Panc1 (cell line): ENCODE results near the gene RSPO4. TPM values are rescaled to one million over a fixed set of nuclear protein-coding genes. Genes with fewer than 3 reads are reported as not detected.

Experiments
- ATAC-seq: fragments of 200-7000 bp; cut with Tn5 transposase; 2 replicates; pipeline ENCODE4 v1.9.1; 2020; ENCODE audit warnings: mild to moderate bottlenecking, moderate library complexity
- BruUV-seq: library from RNA; stranded (reverse); fragments of 400-500 nt; replicated peaks from 2 replicates; lab custom pipeline; 2021; lab: Mats Ljungman, UMichigan
- CTCF ChIA-PET: fragments of 300-600 bp; sonication (Branson Sonifier 250); formaldehyde crosslinking; loops from one replicate; lab custom pipeline; 2022; ENCODE audit warnings: antibody characterized with exemption; lab: Charles Lee
- POLR2A ChIA-PET: fragments of 300-600 bp; sonication (Branson Sonifier 250); formaldehyde crosslinking; loops from one replicate; lab custom pipeline; 2022; ENCODE audit warnings: antibody characterized with exemption; lab: Charles Lee
- DNase-seq: peaks from one replicate; pipeline ENCODE4 v3.0.0-alpha.2; 2010; ENCODE audit warnings: low read depth, low spot score
- H3K27ac ChIP-seq: 2 replicates; pipeline ENCODE4 v1.5.1; 2011; ENCODE audit warnings: mild to moderate bottlenecking, low read length, inconsistent platforms
- H3K27me3 ChIP-seq: fragments of 200-500 bp; sonication (Bioruptor generic); 2 replicates; pipeline ENCODE4 v1.6.0; 2014; ENCODE audit warnings: low read length, inconsistent platforms; ENCODE audit not compliant: control insufficient read depth, insufficient read depth
- H3K36me3 ChIP-seq: fragments of 200-500 bp; sonication (Bioruptor generic); 2 replicates; pipeline ENCODE4 v1.5.1; 2014; ENCODE audit warnings: inconsistent platforms, mild to moderate bottlenecking, low read length, moderate library complexity; ENCODE audit not compliant: control insufficient read depth, insufficient read depth
- H3K4me1 ChIP-seq: 2 replicates; pipeline ENCODE4 v1.5.1; 2011; ENCODE audit warnings: inconsistent platforms, mild to moderate bottlenecking, low read length, moderate library complexity; ENCODE audit not compliant: control insufficient read depth, insufficient read depth
- H3K4me3 ChIP-seq, 2 experiments: 2 replicates each; pipeline ENCODE4 v1.5.1; 2011 to 2012; ENCODE audit warnings: low read depth in 2 of 2, low read length in 2 of 2, mild to moderate bottlenecking in 2 of 2, inconsistent platforms in 1 of 2, moderate library complexity in 1 of 2
- H3K9me3 ChIP-seq: fragments of 200-500 bp; sonication (Bioruptor generic); 2 replicates; pipeline ENCODE4 v1.5.1; 2014; ENCODE audit warnings: low read depth, mild to moderate bottlenecking, inconsistent platforms, low read length, moderate library complexity; ENCODE audit not compliant: control insufficient read depth, insufficient read depth
- POLR2AphosphoS5 ChIP-seq: IDR thresholded peaks from 2 replicates; pipeline ENCODE4 v1.6.1; 2012; ENCODE audit warnings: mild to moderate bottlenecking, low read depth, low read length, moderate library complexity
- SIN3A ChIP-seq: IDR thresholded peaks from 2 replicates; pipeline ENCODE4 v1.6.1; 2012; ENCODE audit warnings: low read depth, mild to moderate bottlenecking, low read length, moderate library complexity, borderline replicate concordance; ENCODE audit not compliant: insufficient read depth
- TCF7L2 ChIP-seq: IDR thresholded peaks from 2 replicates; pipeline ENCODE4 v1.6.1; 2011; ENCODE audit warnings: mild to moderate bottlenecking, low read depth, low read length, inconsistent platforms
- in situ Hi-C: cut with HindIII; loops from 2 replicates; pipeline ENCODE4 v1.10.0; 2016; ENCODE audit warnings: low sequenced_read_pairs, low pct_unique_long_range_greater_than_20kb
- intact Hi-C: fragments of 100-400 bp; cut with micrococcal nuclease; formaldehyde crosslinking; loops from one replicate; pipeline ENCODE4 v1.10.0; 2022; ENCODE audit not compliant: unreplicated experiment
- total RNA-seq: library from RNA; stranded (reverse); gene quantifications from one replicate; pipeline ENCODE4 v1.2.1, GENCODE V29; 2021; ENCODE audit not compliant: unreplicated experiment
- TF ChIP-seq, protein P1 (sequence below): fragments of 450-650 bp; IDR thresholded peaks from 2 replicates; pipeline ENCODE4 v1.5.1; 2017; ENCODE audit warnings: mild to moderate bottlenecking
- TF ChIP-seq, protein P2 (sequence below), 2 experiments: IDR thresholded peaks; 2 replicates each; pipeline ENCODE4 v1.6.1; 2011 to 2012; ENCODE audit warnings: low read depth in 2 of 2, control low read depth in 1 of 2, low read length in 1 of 2, mild to moderate bottlenecking in 1 of 2, moderate library complexity in 1 of 2; ENCODE audit not compliant: insufficient read depth in 1 of 2

The RSPO4 gene
- total RNA-seq, 1 experiment from 2014 or later: 0.54 TPM

GRCh38 chr20:967796-968742, 34.0 kb downstream of the RSPO4 start:
- Histone ChIP-seq H3K4me3 (no peak overlapping the region), H3K27me3 (0 out of 2 replicates have a peak, but pooled peaks cover 2% of the 10 kb centered on the region), H3K36me3 (no peaks in the 10 kb centered on the region), H3K4me1 (no peaks in the 10 kb centered on the region), H3K9me3 (no peaks in the 10 kb centered on the region), H3K27ac (no peak overlapping the region)
- ChIA-PET CTCF (no interaction called here), POLR2A (no interaction called here)
- intact Hi-C loops: no loop called here
- ATAC-seq (0 out of 2 replicates have a peak, but pooled peaks have one; percentile 44), DNase-seq (no peak)
- BruUV-seq: no TSS peak
- in situ Hi-C loops: no loop called here
- TF ChIP-seq, protein P1, sequence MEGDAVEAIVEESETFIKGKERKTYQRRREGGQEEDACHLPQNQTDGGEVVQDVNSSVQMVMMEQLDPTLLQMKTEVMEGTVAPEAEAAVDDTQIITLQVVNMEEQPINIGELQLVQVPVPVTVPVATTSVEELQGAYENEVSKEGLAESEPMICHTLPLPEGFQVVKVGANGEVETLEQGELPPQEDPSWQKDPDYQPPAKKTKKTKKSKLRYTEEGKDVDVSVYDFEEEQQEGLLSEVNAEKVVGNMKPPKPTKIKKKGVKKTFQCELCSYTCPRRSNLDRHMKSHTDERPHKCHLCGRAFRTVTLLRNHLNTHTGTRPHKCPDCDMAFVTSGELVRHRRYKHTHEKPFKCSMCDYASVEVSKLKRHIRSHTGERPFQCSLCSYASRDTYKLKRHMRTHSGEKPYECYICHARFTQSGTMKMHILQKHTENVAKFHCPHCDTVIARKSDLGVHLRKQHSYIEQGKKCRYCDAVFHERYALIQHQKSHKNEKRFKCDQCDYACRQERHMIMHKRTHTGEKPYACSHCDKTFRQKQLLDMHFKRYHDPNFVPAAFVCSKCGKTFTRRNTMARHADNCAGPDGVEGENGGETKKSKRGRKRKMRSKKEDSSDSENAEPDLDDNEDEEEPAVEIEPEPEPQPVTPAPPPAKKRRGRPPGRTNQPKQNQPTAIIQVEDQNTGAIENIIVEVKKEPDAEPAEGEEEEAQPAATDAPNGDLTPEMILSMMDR: no peak
- TF ChIP-seq POLR2AphosphoS5 (no peak), TCF7L2 (no peak), SIN3A (no peak)
- TF ChIP-seq, protein P2, sequence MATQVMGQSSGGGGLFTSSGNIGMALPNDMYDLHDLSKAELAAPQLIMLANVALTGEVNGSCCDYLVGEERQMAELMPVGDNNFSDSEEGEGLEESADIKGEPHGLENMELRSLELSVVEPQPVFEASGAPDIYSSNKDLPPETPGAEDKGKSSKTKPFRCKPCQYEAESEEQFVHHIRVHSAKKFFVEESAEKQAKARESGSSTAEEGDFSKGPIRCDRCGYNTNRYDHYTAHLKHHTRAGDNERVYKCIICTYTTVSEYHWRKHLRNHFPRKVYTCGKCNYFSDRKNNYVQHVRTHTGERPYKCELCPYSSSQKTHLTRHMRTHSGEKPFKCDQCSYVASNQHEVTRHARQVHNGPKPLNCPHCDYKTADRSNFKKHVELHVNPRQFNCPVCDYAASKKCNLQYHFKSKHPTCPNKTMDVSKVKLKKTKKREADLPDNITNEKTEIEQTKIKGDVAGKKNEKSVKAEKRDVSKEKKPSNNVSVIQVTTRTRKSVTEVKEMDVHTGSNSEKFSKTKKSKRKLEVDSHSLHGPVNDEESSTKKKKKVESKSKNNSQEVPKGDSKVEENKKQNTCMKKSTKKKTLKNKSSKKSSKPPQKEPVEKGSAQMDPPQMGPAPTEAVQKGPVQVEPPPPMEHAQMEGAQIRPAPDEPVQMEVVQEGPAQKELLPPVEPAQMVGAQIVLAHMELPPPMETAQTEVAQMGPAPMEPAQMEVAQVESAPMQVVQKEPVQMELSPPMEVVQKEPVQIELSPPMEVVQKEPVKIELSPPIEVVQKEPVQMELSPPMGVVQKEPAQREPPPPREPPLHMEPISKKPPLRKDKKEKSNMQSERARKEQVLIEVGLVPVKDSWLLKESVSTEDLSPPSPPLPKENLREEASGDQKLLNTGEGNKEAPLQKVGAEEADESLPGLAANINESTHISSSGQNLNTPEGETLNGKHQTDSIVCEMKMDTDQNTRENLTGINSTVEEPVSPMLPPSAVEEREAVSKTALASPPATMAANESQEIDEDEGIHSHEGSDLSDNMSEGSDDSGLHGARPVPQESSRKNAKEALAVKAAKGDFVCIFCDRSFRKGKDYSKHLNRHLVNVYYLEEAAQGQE (IDR thresholded peaks at IDR 0.05; ENCODE audit: insufficient read depth in 1 of 2, low read depth in 2 of 2, low read length in 1 of 2): no peak

DNA sequence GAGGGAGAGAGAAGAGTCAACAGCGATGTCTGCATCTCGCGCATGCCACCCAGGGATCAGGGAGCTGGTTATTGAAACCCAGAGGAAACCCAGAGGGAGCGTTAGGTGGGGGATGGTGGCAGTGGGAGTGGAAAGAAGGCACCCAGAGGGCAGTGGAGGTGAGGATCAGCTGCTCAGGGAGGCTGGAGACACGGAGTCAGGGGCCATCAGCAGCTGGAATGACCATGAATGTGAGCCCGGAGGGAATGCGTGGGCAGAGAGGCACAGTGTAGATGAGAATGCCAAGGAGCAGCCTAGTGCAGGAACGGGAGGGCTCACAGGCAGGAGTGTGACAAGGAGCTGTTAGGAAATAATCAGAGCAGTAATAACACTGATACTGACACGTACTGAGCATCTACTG, 36.2 kb downstream of the RSPO4 start:
- ATAC-seq (no peak), DNase-seq (no peak)
- no peak overlapping the region for H3K27ac ChIP-seq
- intact Hi-C loops (no loop called here), in situ Hi-C loops (no loop called here)
- 0 out of 2 replicates have a peak, but pooled peaks cover 2% of the 10 kb centered on the region for H3K27me3 ChIP-seq
- ChIA-PET POLR2A (interaction anchor here (0.5 kb wide), 1 partner anchor 229 kb away, joined by 4 read pairs; no protein-coding TSS in a partner anchor), CTCF (no interaction called here)
- no peak overlapping the region for H3K4me3 ChIP-seq
- no peaks in the 10 kb centered on the region for H3K9me3 ChIP-seq
- no TSS peak for BruUV-seq
- H3K4me1 ChIP-seq: no peaks in the 10 kb centered on the region
- TF ChIP-seq POLR2AphosphoS5 (no peak), SIN3A (no peak), TCF7L2 (no peak)
- TF ChIP-seq, protein P1: no peak
- TF ChIP-seq, protein P2 (IDR thresholded peaks at IDR 0.05; ENCODE audit: insufficient read depth in 1 of 2, low read depth in 2 of 2, low read length in 1 of 2): no peak
- H3K36me3 ChIP-seq: no peaks in the 10 kb centered on the region
